A172 (cell line): ENCODE results near the gene PNMA1. TPM values are rescaled to one million over a fixed set of nuclear protein-coding genes. Genes with fewer than 3 reads are reported as not detected.
A peak's percentile ranks its signal among the peaks of the same experiment; 100 is the strongest.

Source experiments
- DNase-seq: peaks from one replicate; pipeline ENCODE4 v3.0.0-alpha.2; 2015; ENCODE audit warnings: low spot score
- total RNA-seq: library from RNA; depleted of rRNA; stranded (reverse); fragments of >200 nt; shearing (Covaris generic); gene quantifications from 2 replicates; pipeline ENCODE4 v1.2.3, GENCODE V29; 2014; rRNA removed

Gene PNMA1
- total RNA-seq, 1 experiment from 2014 or later = 36.0 TPM

DNA sequence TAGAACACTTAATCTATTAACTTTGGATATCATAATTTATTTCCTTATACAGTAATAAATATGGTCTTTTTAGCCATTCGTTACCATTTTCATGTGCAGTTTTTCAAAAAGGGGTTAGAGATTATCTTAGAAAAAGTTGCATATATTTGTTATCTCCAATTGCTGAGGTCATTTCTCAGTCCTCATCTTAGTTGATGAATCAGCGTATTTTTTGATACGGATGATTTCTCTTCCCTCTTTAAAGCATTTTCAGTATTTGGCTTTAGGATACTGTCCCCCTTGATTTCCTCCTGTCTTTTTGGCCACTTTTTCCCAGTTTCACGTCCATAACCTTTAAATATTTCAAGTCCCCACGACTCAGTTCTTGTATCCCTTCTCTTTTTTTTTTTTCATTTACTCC, 47.6 kb downstream of the PNMA1 start:
- DNase-seq = no peak

DNA sequence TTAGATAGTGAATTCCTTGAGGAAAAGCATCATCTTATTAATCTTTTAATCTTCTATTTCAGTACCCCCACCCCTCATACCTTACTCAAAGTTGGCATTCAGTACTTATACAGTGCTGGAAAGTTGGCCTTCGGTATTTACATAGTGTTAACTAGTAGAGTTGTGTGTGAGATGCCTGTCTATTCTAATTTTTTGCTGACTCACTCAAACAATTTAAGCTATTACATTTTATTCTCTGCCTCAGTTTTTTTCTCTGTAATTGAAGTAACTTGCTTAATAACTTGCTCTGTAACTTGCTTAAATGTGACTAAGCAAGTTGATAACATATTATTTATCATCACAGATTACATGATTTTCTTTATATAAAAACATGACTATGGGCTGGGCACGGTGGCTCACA, 49.1 kb downstream of the PNMA1 start:
- no peak for DNase-seq

DNA sequence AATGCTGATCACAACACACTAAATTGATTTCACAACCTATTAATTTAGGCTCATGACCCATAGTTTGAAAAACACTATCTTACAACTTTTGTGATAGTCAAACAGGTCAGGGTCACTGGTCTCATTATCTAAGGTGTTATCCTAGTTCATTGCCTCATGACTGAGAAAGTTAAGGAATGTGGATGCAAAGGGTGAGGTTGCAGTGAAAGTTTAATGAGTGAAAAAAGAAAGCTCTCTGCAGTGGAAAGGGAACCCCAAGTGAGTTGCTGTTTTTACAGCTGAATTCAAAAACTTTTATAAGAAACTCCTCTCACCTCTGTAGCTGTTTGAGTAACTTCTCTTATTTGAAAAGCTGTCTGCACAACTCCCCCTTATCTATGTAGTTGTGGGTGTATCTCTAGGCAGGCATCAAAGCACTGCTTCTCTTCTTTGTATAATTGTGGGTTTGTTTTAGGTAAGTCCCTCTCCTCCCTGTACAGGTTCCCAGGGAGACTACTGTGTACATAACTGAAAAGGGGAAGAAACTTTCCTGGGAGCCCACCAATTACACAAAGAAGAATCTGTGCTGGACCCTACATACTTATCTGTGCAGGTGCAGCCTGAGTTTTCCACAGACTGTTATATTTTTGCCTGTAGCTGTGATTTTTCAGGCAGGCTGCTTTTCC, 50.5 kb downstream of the PNMA1 start:
- DNase-seq = peak; percentile 59

DNA sequence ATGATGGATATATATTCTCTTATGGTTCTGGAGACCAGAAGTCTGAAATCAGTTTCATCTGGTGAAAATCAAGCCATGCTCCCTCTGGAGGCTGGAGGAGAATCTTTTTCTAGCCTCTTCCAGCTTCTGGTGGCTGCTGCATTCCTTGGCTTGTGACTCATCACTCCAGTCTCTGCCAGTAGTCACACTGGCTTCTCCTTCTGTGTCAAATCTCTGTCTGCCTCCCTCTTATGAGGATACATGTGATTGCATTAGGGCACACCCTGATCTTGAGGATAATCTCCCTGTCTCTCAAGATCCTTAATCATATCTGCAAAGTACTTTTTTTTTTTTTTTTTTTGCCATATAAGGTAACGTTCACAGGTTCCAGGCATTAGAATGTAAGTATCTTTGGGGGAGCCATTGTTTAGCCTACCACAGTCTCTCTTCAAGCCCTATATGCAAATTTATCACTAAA, 51.7 kb downstream of the PNMA1 start:
- peak; percentile 100 for DNase-seq

DNA sequence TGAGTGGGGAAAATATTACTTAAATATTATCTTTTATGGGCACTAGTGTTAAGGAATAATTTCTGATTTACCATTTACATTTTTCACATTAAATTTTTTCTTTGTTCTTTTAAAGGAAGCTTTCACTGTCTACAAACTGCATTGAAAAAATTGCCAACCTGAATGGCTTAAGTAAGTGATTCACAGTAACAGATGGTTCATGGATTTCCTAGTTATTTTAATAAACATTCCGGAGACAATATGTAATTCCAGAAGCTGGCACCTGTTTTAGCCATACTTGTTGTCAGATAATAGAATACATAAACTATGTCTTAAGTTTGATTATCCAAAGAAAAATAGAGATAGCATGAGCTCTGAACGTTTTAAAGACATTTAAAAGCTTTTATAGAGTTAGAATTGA, 52.3 kb downstream of the PNMA1 start:
- DNase-seq = peak; percentile 62

Other genes with a start within 250 kb of the PNMA1 start
- 13.3 and 15.1 TPM in 2 replicates for gene RIOX1, start 223.5 kb downstream of the PNMA1 start, total RNA-seq
- gene ACOT1, start 177.2 kb downstream of the PNMA1 start, total RNA-seq = 1.1 and 4.3 TPM in 2 replicates
- gene HEATR4, start 155.4 kb downstream of the PNMA1 start, total RNA-seq = not detected in 2 replicates
- gene ACOT2, start 145.2 kb downstream of the PNMA1 start, total RNA-seq = 14.5 and 17.0 TPM in 2 replicates
- not detected in 2 replicates for gene ACOT4, start 122.5 kb downstream of the PNMA1 start, total RNA-seq
- gene ACOT6, start 101.9 kb downstream of the PNMA1 start, total RNA-seq = not detected in 2 replicates
- gene DNAL1, start 69.4 kb downstream of the PNMA1 start, total RNA-seq = 28.0 and 40.5 TPM in 2 replicates
- 6.1 and 6.2 TPM in 2 replicates for gene PTGR2, start 137.4 kb upstream of the PNMA1 start, total RNA-seq
- 46.6 and 52.7 TPM in 2 replicates for gene ZNF410, start 172.5 kb upstream of the PNMA1 start, total RNA-seq
- 1.5 and 2.7 TPM in 2 replicates for gene FAM161B, start 235.7 kb upstream of the PNMA1 start, total RNA-seq
- 19.0 and 19.9 TPM in 2 replicates for gene COQ6, start 235.9 kb upstream of the PNMA1 start, total RNA-seq